Measurements from ENCODE around the gene TUBA4A. TPM values are rescaled to one million over a fixed set of nuclear protein-coding genes. Genes with fewer than 3 reads are reported as not detected.

TUBA4A gene
- total RNA-seq, 2 experiments from 2014 or later, result 96.0 to 186 TPM

DNA sequence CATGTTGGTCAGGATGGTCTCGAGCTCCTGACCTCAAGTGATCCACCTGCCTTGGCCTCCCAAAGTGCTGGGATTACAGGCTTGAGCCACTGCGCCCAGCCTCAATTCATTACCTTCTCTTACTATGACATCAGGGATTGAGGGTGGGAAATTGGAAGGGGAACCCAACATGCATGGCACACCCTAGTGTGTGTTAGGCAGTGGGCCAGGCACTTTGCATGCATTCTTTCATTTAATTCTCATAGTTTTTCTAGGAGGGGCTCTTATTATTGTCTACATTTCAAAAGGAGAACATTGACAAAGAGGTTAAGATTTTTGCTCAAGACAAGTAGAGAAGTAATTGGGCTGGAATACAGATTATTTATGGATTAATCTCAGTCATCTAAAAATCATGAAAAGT, 14.6 kb upstream of the TUBA4A start:
- no peak for DNase-seq (ENCODE audit: low spot score)
- Histone ChIP-seq H3K36me3 (ENCODE audit: insufficient read depth, low read length) (no peaks in the 10 kb centered on the region), H3K4me3 (ENCODE audit: low read depth, low read length, poor library complexity, severe bottlenecking) (no peak overlapping the region), H3K9me2 (ENCODE audit: insufficient read depth, low read length) (no peaks in the 10 kb centered on the region), H3K4me2 (ENCODE audit: low read length) (no peak overlapping the region), H3K27ac (ENCODE audit: low read depth, low read length, poor library complexity, severe bottlenecking) (no peak overlapping the region), H4K20me1 (ENCODE audit: insufficient read depth, low read length) (no peaks in the 10 kb centered on the region), H2AFZ (ENCODE audit: low read length) (no peak overlapping the region), H3K9me3 (ENCODE audit: low read length) (no peaks in the 10 kb centered on the region), H3K79me2 (ENCODE audit: insufficient read depth, low read depth, low read length) (no peaks in the 10 kb centered on the region), H3K4me1 (ENCODE audit: insufficient read depth, low read length, poor library complexity, severe bottlenecking) (no peaks in the 10 kb centered on the region)
- BruUV-seq (replicated peaks), result no TSS peak
- TF ChIP-seq, protein P1, sequence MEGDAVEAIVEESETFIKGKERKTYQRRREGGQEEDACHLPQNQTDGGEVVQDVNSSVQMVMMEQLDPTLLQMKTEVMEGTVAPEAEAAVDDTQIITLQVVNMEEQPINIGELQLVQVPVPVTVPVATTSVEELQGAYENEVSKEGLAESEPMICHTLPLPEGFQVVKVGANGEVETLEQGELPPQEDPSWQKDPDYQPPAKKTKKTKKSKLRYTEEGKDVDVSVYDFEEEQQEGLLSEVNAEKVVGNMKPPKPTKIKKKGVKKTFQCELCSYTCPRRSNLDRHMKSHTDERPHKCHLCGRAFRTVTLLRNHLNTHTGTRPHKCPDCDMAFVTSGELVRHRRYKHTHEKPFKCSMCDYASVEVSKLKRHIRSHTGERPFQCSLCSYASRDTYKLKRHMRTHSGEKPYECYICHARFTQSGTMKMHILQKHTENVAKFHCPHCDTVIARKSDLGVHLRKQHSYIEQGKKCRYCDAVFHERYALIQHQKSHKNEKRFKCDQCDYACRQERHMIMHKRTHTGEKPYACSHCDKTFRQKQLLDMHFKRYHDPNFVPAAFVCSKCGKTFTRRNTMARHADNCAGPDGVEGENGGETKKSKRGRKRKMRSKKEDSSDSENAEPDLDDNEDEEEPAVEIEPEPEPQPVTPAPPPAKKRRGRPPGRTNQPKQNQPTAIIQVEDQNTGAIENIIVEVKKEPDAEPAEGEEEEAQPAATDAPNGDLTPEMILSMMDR (conservative IDR thresholded peaks at IDR 0.05; ENCODE audit: low read length), result no peak
- TF ChIP-seq EZH2phosphoT487 (IDR thresholded peaks at IDR 0.05; ENCODE audit: borderline replicate concordance, low read depth, low read length), result no peak
- ChIA-PET CTCF (ENCODE audit: unreplicated experiment) (no interaction called here), POLR2A (interaction anchor here (0.7 to 1.8 kb wide), 3 partner anchors 13 to 857 kb away, joined by 3 to 8 read pairs (median 4); no protein-coding TSS in a partner anchor)
- intact Hi-C loops (cut with micrococcal nuclease; ENCODE audit: unreplicated experiment), result no loop called here

DNA sequence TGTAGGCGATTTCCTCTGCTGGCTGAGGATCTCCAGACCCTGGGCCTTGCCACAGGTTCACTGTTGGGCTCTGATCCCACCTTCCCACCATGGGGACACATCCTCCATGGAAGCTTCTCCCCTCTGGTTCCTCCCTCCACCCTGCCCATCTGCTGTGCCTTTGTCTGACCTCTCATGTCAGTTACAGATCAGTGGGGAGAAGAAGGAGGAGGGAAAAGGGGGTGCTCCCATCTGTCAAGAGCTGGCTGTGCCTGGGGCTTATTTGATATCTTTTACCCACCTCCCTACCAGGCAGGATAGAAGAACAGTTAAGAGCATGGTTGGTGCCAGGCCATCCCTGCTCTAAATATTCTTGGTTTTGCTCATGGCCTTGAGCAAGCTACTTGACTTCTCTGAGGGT, 13.2 kb upstream of the TUBA4A start:
- DNase-seq (ENCODE audit: low spot score), result no peak
- no peaks in the 10 kb centered on the region for H3K4me1 ChIP-seq (ENCODE audit: insufficient read depth, low read length, poor library complexity, severe bottlenecking)
- no peaks in the 10 kb centered on the region for H3K79me2 ChIP-seq (ENCODE audit: insufficient read depth, low read depth, low read length)
- H2AFZ ChIP-seq (ENCODE audit: low read length), result no peak overlapping the region
- POLR2A ChIA-PET, result interaction anchor here (0.5 to 1.8 kb wide), 2 partner anchors 12 to 276 kb away, joined by 3 to 4 read pairs; no protein-coding TSS in a partner anchor
- no peaks in the 10 kb centered on the region for H3K9me2 ChIP-seq (ENCODE audit: insufficient read depth, low read length)
- H3K27ac ChIP-seq (ENCODE audit: low read depth, low read length, poor library complexity, severe bottlenecking), result no peak overlapping the region
- H3K4me3 ChIP-seq (ENCODE audit: low read depth, low read length, poor library complexity, severe bottlenecking), result no peak overlapping the region
- no TSS peak for BruUV-seq (replicated peaks)
- H3K9me3 ChIP-seq (ENCODE audit: low read length), result no peaks in the 10 kb centered on the region
- no peak overlapping the region for H3K4me2 ChIP-seq (ENCODE audit: low read length)
- CTCF ChIA-PET (ENCODE audit: unreplicated experiment), result no interaction called here
- TF ChIP-seq, protein P1 (conservative IDR thresholded peaks at IDR 0.05; ENCODE audit: low read length), result no peak
- no peak for TF ChIP-seq EZH2phosphoT487 (IDR thresholded peaks at IDR 0.05; ENCODE audit: borderline replicate concordance, low read depth, low read length)
- intact Hi-C loops (cut with micrococcal nuclease; ENCODE audit: unreplicated experiment), result no loop called here
- H4K20me1 ChIP-seq (ENCODE audit: insufficient read depth, low read length), result no peaks in the 10 kb centered on the region
- no peaks in the 10 kb centered on the region for H3K36me3 ChIP-seq (ENCODE audit: insufficient read depth, low read length)

DNA sequence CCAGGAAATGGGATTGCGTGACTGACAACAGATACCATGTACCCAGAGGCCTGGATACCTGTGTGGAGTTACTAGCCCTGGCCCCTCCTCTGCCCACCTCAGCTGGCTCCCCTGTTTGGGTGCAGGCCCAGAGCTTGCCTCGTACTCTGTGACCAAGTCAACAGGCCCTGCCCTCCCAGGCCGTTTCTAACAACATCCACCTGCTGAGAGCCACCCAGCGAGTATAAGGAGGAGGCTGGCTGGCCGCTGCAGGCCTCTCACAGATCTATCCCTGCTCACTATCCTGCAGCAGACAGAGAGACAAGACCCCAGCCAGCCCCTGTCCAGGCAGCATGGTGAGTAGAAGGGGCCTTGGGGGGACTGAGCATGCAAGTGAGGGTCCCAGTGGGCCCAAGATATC, 12.5 kb upstream of the TUBA4A start:
- POLR2A ChIA-PET, result interaction anchor here (0.7 to 1.5 kb wide), 3 partner anchors 8 to 90 kb away, joined by 3 read pairs; no protein-coding TSS in a partner anchor
- no TSS peak for BruUV-seq (replicated peaks)
- Histone ChIP-seq H4K20me1 (ENCODE audit: insufficient read depth, low read length) (no peaks in the 10 kb centered on the region), H3K4me1 (ENCODE audit: insufficient read depth, low read length, poor library complexity, severe bottlenecking) (peaks cover 4% of the 10 kb centered on the region), H3K4me3 (ENCODE audit: low read depth, low read length, poor library complexity, severe bottlenecking) (no peak overlapping the region), H3K79me2 (ENCODE audit: insufficient read depth, low read depth, low read length) (no peaks in the 10 kb centered on the region), H3K4me2 (ENCODE audit: low read length) (no peak overlapping the region), H3K9me2 (ENCODE audit: insufficient read depth, low read length) (no peaks in the 10 kb centered on the region), H3K27ac (ENCODE audit: low read depth, low read length, poor library complexity, severe bottlenecking) (no peak overlapping the region), H3K36me3 (ENCODE audit: insufficient read depth, low read length) (no peaks in the 10 kb centered on the region), H2AFZ (ENCODE audit: low read length) (no peak overlapping the region), H3K9me3 (ENCODE audit: low read length) (no peaks in the 10 kb centered on the region)
- TF ChIP-seq, protein P1 (conservative IDR thresholded peaks at IDR 0.05; ENCODE audit: low read length), result no peak
- no peak for TF ChIP-seq EZH2phosphoT487 (IDR thresholded peaks at IDR 0.05; ENCODE audit: borderline replicate concordance, low read depth, low read length)
- CTCF ChIA-PET (ENCODE audit: unreplicated experiment), result no interaction called here
- no peak for DNase-seq (ENCODE audit: low spot score)
- intact Hi-C loops (cut with micrococcal nuclease; ENCODE audit: unreplicated experiment), result no loop called here

Measured in OCI-LY7 (cell line).